ENCODE measurements around the gene PLA2G4D. TPM values are rescaled to one million over a fixed set of nuclear protein-coding genes. Genes with fewer than 3 reads are reported as not detected.

PLA2G4D gene
- total RNA-seq, 1 donor: not detected

DNA sequence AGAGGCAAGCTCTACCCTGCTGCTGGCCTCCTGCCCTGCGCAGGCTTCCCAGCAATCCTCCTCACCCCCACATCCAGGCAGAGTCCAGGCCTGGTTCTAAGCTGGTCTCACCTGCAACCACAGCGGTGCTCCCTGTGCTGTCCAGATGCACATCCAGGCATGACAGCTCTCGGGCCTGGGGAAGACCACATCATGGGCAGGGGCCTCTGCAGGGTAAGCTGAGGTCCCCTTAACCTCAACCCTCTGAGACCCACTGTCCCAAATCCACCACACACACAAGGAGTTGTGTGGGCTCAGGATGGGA lies 10.8 kb downstream of the PLA2G4D start:
- no peak for TF ChIP-seq CTCF (IDR thresholded peaks at IDR 0.05; ENCODE audit: insufficient read depth, low read length)
- no peak for DNase-seq (ENCODE audit: low read depth)
- H3K4me3 ChIP-seq (ENCODE audit: low read depth, low read length): no peak overlapping the region

- no peak for DNase-seq (ENCODE audit: low read depth)
- no peak for TF ChIP-seq CTCF (IDR thresholded peaks at IDR 0.05; ENCODE audit: insufficient read depth, low read length)
- no peak overlapping the region for H3K4me3 ChIP-seq (ENCODE audit: low read depth, low read length)
These were observed 11.3 kb downstream of the PLA2G4D start for GRCh38 chr15:42082823-42083604.

- DNase-seq (ENCODE audit: low read depth): no peak
- TF ChIP-seq CTCF (IDR thresholded peaks at IDR 0.05; ENCODE audit: insufficient read depth, low read length): no peak
- no peak overlapping the region for H3K4me3 ChIP-seq (ENCODE audit: low read depth, low read length)
These were observed 12.2 kb downstream of the PLA2G4D start for GRCh38 chr15:42082141-42082540.

- no peak for DNase-seq (ENCODE audit: low read depth)
- TF ChIP-seq CTCF (IDR thresholded peaks at IDR 0.05; ENCODE audit: insufficient read depth, low read length): no peak
- no peak overlapping the region for H3K4me3 ChIP-seq (ENCODE audit: low read depth, low read length)
These were observed 13.2 kb downstream of the PLA2G4D start for GRCh38 chr15:42080919-42081830.

DNA sequence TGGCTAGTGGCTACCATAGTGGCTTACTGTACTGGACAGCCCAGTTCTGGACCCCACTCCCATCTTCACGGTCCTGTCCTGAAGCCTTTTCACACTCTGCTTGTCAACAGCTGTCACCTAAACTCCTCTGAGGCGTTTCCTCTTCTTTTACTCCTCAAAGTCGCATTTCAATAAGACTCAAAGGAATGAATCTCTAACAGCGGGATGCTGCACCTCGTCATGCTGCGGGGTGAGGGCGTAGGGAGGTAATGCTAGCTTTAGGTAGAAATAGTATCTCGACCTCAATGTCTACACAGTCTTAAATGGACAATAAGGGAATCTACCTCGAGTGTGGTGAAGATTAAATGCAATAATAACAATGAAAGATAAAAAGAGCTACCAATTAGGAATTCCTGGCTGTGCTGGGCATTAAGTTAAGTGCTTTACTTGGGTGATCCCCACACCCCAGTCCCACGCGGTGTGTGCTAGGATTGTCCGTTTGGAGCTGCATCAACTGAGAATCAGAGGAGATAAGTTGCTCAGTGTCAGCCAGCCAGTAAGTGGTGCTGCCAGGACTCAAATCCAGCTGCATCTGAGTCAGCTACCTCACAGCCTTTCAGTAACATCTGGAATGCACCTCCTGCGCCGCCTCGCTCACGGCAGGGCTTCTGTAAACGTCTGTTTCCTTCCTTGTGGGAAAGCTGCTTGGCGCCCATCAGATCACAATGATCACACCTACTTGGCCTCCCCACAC lies 14.0 kb downstream of the PLA2G4D start:
- H3K4me3 ChIP-seq (ENCODE audit: low read depth, low read length): no peak overlapping the region
- DNase-seq (ENCODE audit: low read depth): peak; percentile 47
- no peak for TF ChIP-seq CTCF (IDR thresholded peaks at IDR 0.05; ENCODE audit: insufficient read depth, low read length)

GRCh38 chr15:42079401-42079908 lies 14.9 kb downstream of the PLA2G4D start:
- TF ChIP-seq CTCF (IDR thresholded peaks at IDR 0.05; ENCODE audit: insufficient read depth, low read length): no peak
- H3K4me3 ChIP-seq (ENCODE audit: low read depth, low read length): no peak overlapping the region
- no peak for DNase-seq (ENCODE audit: low read depth)
